ENCODE measurements around the gene CLK1. TPM values are rescaled to one million over a fixed set of nuclear protein-coding genes. Genes with fewer than 3 reads are reported as not detected.

Gene CLK1
- total and polyA plus RNA-seq, 9 of the 15 experiments (the other 6 are each of a cell fraction or from before 2014, with no cell fraction given), result 29.3 to 99.2 (median 47.0) TPM

DNA sequence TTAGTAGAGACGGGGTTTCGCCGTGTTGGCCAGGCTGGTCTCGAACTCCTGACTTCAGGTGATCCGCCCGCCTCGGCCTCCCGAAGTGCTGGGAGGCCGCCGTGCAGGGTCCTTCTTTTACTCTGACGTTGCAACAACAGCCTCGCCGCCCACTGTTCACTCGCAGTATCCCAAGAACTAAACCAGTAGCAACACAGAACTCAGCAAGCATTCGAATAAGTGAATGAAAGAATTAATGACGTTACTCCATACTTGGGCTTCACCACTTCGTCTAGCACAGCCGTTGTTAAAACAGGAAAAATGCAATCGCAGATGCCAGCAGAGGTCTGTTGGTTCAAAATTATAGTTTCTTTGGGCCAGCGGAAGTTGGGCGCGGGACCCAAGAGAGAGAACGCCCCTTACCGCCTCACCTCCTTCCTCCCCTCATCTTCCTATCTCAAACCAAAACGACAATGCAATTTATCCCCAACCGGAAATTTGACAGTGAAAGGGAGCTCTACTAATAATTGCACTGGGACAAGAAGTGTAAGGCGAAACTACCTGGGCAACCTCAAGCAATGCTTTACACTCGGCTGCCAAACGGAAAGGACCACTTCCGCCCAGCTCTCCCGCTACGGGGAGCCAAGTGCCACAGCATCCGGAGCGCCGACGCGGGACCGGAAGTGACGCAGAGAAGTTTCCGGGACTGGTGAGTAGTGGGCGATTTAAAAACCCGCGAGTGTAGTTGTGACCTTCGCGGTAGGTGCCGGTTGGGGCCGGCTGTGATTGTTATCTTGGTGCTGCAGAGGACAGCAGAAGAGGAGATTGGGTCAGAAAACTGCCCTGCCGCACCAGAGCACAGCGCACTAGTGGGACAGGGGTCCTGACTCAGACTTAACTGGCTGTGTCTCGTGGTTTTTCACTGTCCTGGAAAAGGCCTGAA lies 24.5 kb upstream of the CLK1 start, which contains the start of the genes NIF3L1 and PPIL3 (continued):
- TF ChIP-seq, protein P1, sequence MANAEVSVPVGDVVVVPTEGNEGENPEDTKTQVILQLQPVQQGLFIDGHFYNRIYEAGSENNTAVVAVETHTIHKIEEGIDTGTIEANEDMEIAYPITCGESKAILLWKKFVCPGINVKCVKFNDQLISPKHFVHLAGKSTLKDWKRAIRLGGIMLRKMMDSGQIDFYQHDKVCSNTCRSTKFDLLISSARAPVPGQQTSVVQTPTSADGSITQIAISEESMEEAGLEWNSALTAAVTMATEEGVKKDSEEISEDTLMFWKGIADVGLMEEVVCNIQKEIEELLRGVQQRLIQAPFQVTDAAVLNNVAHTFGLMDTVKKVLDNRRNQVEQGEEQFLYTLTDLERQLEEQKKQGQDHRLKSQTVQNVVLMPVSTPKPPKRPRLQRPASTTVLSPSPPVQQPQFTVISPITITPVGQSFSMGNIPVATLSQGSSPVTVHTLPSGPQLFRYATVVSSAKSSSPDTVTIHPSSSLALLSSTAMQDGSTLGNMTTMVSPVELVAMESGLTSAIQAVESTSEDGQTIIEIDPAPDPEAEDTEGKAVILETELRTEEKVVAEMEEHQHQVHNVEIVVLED (CRISPR knock-in tag; IDR thresholded peaks at IDR 0.05), result no peak
- peak; percentile 93 for TF ChIP-seq ADNP (tag; IDR thresholded peaks at IDR 0.05)
- TF ChIP-seq NR2C1 (IDR thresholded peaks at IDR 0.05), result peak; percentile 77
- TF ChIP-seq NR2C1 (tag; IDR thresholded peaks at IDR 0.05), result peak; percentile 78
- peak; percentile 54 for TF ChIP-seq RBBP5 (IDR thresholded peaks at IDR 0.05; ENCODE audit: borderline replicate concordance, insufficient read depth, low read length, poor library complexity, severe bottlenecking)
- peak; percentile 65; the same call in 1 of the 2 replicates for TF ChIP-seq ARID1B (IDR thresholded peaks at IDR 0.05)
- peak; percentile 81 for TF ChIP-seq MYC (IDR thresholded peaks at IDR 0.05; ENCODE audit: low read depth, low read length)
- TF ChIP-seq MYC (CRISPR knock-in tag; IDR thresholded peaks at IDR 0.05; ENCODE audit: borderline replicate concordance, low read depth), result peak; percentile 37; the same call in 1 of the 2 replicates
- TF ChIP-seq, protein P2, sequence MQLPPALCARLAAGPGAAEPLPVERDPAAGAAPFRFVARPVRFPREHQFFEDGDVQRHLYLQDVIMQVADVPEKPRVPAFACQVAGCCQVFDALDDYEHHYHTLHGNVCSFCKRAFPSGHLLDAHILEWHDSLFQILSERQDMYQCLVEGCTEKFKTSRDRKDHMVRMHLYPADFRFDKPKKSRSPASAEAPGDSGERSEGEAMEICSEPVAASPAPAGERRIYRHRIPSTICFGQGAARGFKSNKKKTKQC (CRISPR knock-in tag; IDR thresholded peaks at IDR 0.05), result no peak
- peak; percentile 76; the same call in 1 of the 2 replicates for TF ChIP-seq PHF8 (IDR thresholded peaks at IDR 0.05; ENCODE audit: borderline replicate concordance, low read length)
- TF ChIP-seq HDAC1 (IDR thresholded peaks at IDR 0.05), result peak in 1 of 2 experiments; percentile 69; a peak in 2 of 4 replicates
- TF ChIP-seq CHD2 (IDR thresholded peaks at IDR 0.05; ENCODE audit: low read depth, low read length), result no peak
- peak; percentile 67; the same call in 1 of the 2 replicates for TF ChIP-seq MTA3 (IDR thresholded peaks at IDR 0.05; ENCODE audit: borderline replicate concordance)
- TF ChIP-seq RB1 (IDR thresholded peaks at IDR 0.05; ENCODE audit: low read depth), result peak; percentile 62; the same call in 1 of the 2 replicates
- TF ChIP-seq, protein P3, sequence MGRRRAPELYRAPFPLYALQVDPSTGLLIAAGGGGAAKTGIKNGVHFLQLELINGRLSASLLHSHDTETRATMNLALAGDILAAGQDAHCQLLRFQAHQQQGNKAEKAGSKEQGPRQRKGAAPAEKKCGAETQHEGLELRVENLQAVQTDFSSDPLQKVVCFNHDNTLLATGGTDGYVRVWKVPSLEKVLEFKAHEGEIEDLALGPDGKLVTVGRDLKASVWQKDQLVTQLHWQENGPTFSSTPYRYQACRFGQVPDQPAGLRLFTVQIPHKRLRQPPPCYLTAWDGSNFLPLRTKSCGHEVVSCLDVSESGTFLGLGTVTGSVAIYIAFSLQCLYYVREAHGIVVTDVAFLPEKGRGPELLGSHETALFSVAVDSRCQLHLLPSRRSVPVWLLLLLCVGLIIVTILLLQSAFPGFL (CRISPR knock-in tag; IDR thresholded peaks at IDR 0.05), result no peak
- peak; percentile 93 for TF ChIP-seq C11orf30 (IDR thresholded peaks at IDR 0.05; ENCODE audit: low read depth)
- TF ChIP-seq TRIM24 (IDR thresholded peaks at IDR 0.05), result peak in 1 of 2 experiments; percentile 97; a peak in 2 of 4 replicates
- TF ChIP-seq KLF16 (IDR thresholded peaks at IDR 0.05), result peak; percentile 79
- TF ChIP-seq, protein P4, sequence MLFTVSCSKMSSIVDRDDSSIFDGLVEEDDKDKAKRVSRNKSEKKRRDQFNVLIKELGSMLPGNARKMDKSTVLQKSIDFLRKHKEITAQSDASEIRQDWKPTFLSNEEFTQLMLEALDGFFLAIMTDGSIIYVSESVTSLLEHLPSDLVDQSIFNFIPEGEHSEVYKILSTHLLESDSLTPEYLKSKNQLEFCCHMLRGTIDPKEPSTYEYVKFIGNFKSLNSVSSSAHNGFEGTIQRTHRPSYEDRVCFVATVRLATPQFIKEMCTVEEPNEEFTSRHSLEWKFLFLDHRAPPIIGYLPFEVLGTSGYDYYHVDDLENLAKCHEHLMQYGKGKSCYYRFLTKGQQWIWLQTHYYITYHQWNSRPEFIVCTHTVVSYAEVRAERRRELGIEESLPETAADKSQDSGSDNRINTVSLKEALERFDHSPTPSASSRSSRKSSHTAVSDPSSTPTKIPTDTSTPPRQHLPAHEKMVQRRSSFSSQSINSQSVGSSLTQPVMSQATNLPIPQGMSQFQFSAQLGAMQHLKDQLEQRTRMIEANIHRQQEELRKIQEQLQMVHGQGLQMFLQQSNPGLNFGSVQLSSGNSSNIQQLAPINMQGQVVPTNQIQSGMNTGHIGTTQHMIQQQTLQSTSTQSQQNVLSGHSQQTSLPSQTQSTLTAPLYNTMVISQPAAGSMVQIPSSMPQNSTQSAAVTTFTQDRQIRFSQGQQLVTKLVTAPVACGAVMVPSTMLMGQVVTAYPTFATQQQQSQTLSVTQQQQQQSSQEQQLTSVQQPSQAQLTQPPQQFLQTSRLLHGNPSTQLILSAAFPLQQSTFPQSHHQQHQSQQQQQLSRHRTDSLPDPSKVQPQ (CRISPR knock-in tag; IDR thresholded peaks at IDR 0.05; ENCODE audit: borderline replicate concordance), result no peak
- TF ChIP-seq SMAD4 (CRISPR knock-in tag; conservative IDR thresholded peaks at IDR 0.05), result no peak
- TF ChIP-seq NCOR1 (IDR thresholded peaks at IDR 0.05), result peak; percentile 38
- no peak for TF ChIP-seq ZNF143 (CRISPR knock-in tag; IDR thresholded peaks at IDR 0.05)

All from K562 (cell line).